Duodenal mucosa (tissue), 2 donors: Measurements from ENCODE around the gene FOXO6.

Experiments used
- H3K27ac ChIP-seq: one replicate; pipeline ENCODE4 v1.7.0; 2013; ENCODE audit warnings: low read depth, low read length
- H3K27me3 ChIP-seq, 2 donors: one replicate each; pipeline ENCODE4 v1.7.0; 2013; ENCODE audit warnings: low read length in 2 of 2, control low read depth in 1 of 2; ENCODE audit not compliant: insufficient read depth in 2 of 2, control insufficient read depth in 1 of 2
- H3K36me3 ChIP-seq, 2 donors: one replicate each; pipeline ENCODE4 v1.7.0; 2013; ENCODE audit warnings: low read length in 2 of 2, control low read depth in 1 of 2; ENCODE audit not compliant: insufficient read depth in 2 of 2, control insufficient read depth in 1 of 2
- H3K4me1 ChIP-seq, 2 donors: one replicate each; pipeline ENCODE4 v1.7.0; 2013; ENCODE audit warnings: low read length in 2 of 2, control low read depth in 1 of 2; ENCODE audit not compliant: insufficient read depth in 2 of 2, control insufficient read depth in 1 of 2
- H3K4me3 ChIP-seq, 2 donors: one replicate each; pipeline ENCODE4 v1.7.0; 2013; ENCODE audit warnings: low read length in 2 of 2, low read depth in 1 of 2
- H3K9ac ChIP-seq, 2 donors: one replicate each; pipeline ENCODE4 v1.7.0; 2013; ENCODE audit warnings: low read length in 2 of 2, low read depth in 1 of 2
- H3K9me3 ChIP-seq, 2 donors: one replicate each; pipeline ENCODE4 v1.7.0; 2013; ENCODE audit warnings: low read length in 2 of 2, control low read depth in 1 of 2; ENCODE audit not compliant: control insufficient read depth in 1 of 2

Gene FOXO6

DNA sequence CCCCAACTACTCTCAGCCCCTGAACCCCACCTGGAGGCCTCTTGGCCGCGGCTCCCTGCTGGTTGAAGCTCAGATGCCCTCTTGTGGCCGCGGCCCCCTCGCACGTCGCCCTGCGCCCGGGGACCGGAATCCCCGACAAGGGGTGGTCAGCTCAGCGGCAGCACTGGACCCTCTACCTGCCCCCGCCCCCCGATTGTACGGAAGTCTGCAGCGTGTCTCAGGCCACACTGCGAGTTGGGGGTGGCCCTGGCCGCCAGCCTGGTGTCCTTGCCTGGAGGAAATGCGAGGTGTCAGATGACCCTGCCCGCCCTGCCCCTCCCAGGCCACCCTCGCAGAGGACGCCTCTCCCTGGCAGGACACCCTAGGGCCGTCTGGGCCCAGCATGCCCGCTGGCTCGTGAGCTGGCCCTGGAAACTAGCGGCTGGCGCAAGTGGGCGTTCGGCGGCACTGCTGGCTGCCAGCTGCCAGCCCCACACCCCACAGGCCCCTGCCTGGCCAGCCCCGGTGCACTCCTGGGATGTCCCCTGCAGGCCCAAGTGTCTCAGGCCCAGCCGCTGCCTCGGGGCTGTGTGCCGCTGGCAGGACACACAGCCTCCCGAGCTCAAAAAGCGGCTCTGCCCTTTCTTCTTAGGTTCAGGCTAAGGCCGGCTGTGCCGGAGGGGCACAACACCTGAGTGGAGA, 62.4 kb downstream of the FOXO6 start:
- H3K4me1 ChIP-seq, result peaks cover 2 to 8% of the 10 kb centered on the region in 2 donors

GRCh38 chr1:41424581-41425118, 63.4 kb downstream of the FOXO6 start:
- Histone ChIP-seq H3K4me3 (no peak overlapping the region), H3K27me3 (peaks cover 0 to 4% of the 10 kb centered on the region in 2 donors), H3K9ac (no peak overlapping the region), H3K36me3 (no peaks in the 10 kb centered on the region), H3K4me1 (no peaks in the 10 kb centered on the region), H3K27ac (no peak overlapping the region), H3K9me3 (no peaks in the 10 kb centered on the region)

More for the DNA sequence above, 62.4 kb downstream of the FOXO6 start:
- no peak overlapping the region for H3K4me3 ChIP-seq
- H3K27ac ChIP-seq, result no peak overlapping the region
- H3K9ac ChIP-seq, result no peak overlapping the region
- no peaks in the 10 kb centered on the region for H3K36me3 ChIP-seq
- H3K9me3 ChIP-seq, result no peaks in the 10 kb centered on the region
- H3K27me3 ChIP-seq, result peaks cover 0 to 4% of the 10 kb centered on the region in 2 donors

DNA sequence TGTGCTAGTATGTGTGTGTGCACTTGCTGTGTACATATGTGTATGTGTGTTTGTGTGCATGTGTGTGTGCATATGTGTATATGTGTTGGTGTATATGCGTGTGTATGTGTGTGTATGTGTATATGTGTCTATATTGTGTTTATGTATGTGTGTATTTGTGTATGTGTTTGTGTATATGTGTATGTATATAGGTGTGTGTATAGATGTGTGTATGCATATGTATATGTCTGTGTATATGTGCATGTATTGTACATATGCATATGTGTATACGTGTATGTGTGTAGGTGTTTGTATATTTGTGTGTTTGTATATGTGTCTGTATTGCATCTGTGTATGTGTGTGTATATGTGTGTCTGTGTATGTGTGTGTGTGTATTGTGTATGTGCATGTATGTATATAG, 64.1 kb downstream of the FOXO6 start:
- H3K27me3 ChIP-seq, result peaks cover 0 to 4% of the 10 kb centered on the region in 2 donors
- no peak overlapping the region for H3K4me3 ChIP-seq
- H3K27ac ChIP-seq, result no peak overlapping the region
- no peaks in the 10 kb centered on the region for H3K36me3 ChIP-seq
- peaks cover 0 to 2% of the 10 kb centered on the region in 2 donors for H3K4me1 ChIP-seq
- H3K9ac ChIP-seq, result no peak overlapping the region
- no peaks in the 10 kb centered on the region for H3K9me3 ChIP-seq

GRCh38 chr1:41426201-41426890, 65.1 kb downstream of the FOXO6 start:
- Histone ChIP-seq H3K9ac (no peak overlapping the region), H3K4me3 (no peak overlapping the region), H3K9me3 (no peaks in the 10 kb centered on the region), H3K27ac (no peak overlapping the region), H3K27me3 (peaks cover 0 to 4% of the 10 kb centered on the region in 2 donors), H3K36me3 (no peaks in the 10 kb centered on the region), H3K4me1 (peaks cover 0 to 6% of the 10 kb centered on the region in 2 donors)

GRCh38 chr1:41427122-41427913, 66.1 kb downstream of the FOXO6 start:
- Histone ChIP-seq H3K27ac (no peak overlapping the region), H3K9me3 (no peaks in the 10 kb centered on the region), H3K36me3 (no peaks in the 10 kb centered on the region), H3K27me3 (peaks cover 0 to 4% of the 10 kb centered on the region in 2 donors), H3K4me3 (no peak overlapping the region), H3K9ac (no peak overlapping the region), H3K4me1 (peaks cover 0 to 14% of the 10 kb centered on the region in 2 donors)

GRCh38 chr1:41427916-41428737, 66.9 kb downstream of the FOXO6 start:
- Histone ChIP-seq H3K36me3 (no peaks in the 10 kb centered on the region), H3K27ac (no peak overlapping the region), H3K9ac (no peak overlapping the region), H3K27me3 (peaks cover 0 to 4% of the 10 kb centered on the region in 2 donors), H3K9me3 (no peaks in the 10 kb centered on the region), H3K4me1 (peaks cover 8 to 22% of the 10 kb centered on the region in 2 donors), H3K4me3 (no peak overlapping the region)

DNA sequence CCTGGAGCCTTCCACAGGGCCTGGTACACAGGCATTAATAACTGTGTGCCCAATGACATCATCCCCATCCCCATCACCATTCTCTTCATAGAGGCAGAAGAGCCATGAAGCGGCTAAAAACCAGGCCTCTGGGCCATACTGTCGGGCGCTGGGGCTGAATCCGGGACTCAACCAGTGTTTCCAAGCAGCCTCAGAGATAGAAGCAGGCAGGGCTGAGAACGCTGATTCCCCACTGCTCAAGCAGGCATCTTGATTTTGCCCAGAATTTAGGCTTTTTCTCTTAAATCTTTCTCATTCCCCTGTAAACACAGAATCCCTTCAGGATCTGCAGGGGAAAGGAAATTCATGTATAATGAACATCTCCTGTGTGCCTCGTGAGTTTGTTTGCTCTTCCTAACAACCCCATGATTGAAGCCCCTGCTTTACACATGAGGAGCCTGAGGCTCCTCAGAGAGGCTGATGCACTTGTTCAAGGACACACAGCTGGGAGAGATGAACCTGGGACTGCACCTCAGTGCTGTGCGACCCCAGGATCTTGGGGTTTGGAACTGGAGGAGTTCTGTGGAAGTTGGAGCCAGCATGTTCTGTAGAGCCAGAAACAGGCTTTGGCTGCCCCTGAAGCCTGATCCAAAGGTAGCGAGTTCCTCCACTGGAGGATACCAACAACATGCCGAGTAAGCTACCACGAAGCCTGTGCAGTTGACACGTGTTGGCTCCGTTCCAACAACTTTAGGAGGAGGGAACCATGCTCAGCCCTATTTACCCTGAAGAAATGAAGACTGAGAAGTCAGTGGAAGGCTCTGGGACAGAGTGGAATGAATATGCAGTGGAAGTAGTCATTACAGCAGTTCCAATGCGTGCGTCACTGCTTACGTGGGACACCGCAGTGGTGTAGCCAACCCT, 67.8 kb downstream of the FOXO6 start:
- peaks cover 14 to 27% of the 10 kb centered on the region in 2 donors for H3K4me1 ChIP-seq
- H3K36me3 ChIP-seq, result no peaks in the 10 kb centered on the region
- no peak overlapping the region for H3K27ac ChIP-seq
- peaks cover 0 to 2% of the 10 kb centered on the region in 2 donors for H3K27me3 ChIP-seq
- H3K9me3 ChIP-seq, result no peaks in the 10 kb centered on the region
- H3K4me3 ChIP-seq, result no peak overlapping the region
- no peak overlapping the region for H3K9ac ChIP-seq

DNA sequence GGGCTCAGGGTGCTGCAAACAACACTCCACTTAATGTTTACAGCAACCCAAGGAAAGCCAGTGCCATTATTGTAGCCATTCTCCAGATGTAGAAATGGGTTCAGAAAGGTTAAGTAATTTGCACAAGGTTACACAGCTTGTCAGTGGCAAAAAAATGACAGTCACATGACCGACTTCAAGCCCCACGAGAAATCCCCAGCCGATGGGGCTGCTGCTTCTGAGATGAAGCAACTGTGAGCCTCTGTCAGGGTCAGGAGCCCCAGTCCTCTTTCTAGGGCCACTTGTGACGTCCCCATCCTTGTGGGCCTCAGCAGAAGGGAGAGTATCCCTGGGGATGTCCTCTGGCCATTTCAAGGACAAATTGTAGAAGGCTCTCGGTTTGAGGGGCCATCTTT, 68.4 kb downstream of the FOXO6 start:
- Histone ChIP-seq H3K4me1 (peaks cover 14 to 27% of the 10 kb centered on the region in 2 donors), H3K27me3 (no peaks in the 10 kb centered on the region), H3K4me3 (no peak overlapping the region), H3K36me3 (no peaks in the 10 kb centered on the region), H3K9me3 (no peaks in the 10 kb centered on the region), H3K27ac (no peak overlapping the region), H3K9ac (no peak overlapping the region)

GRCh38 chr1:41430069-41430468, 68.8 kb downstream of the FOXO6 start:
- Histone ChIP-seq H3K27me3 (no peaks in the 10 kb centered on the region), H3K4me1 (peaks cover 14 to 27% of the 10 kb centered on the region in 2 donors), H3K9ac (no peak overlapping the region), H3K27ac (no peak overlapping the region), H3K4me3 (no peak overlapping the region), H3K36me3 (no peaks in the 10 kb centered on the region), H3K9me3 (no peaks in the 10 kb centered on the region)
